Kidney (tissue), 14 donors: Measurements from ENCODE around the gene CCDC85C. TPM values are rescaled to one million over a fixed set of nuclear protein-coding genes. Genes with fewer than 3 reads are reported as not detected.

Source experiments
- DNase-seq, 5 donors: peaks; one replicate each; pipeline ENCODE4 v3.0.0-alpha.2; 2013 to 2020
- FAIRE-seq: peaks from 2 replicates; lab custom pipeline; 2012; peaks lifted over from hg19 to GRCh38; lab: Jason Lieb, UNC
- H3K27ac ChIP-seq, 2 donors: one replicate each; pipeline ENCODE4 v1.7.0; 2013; ENCODE audit warnings: low read depth in 2 of 2, low read length in 2 of 2, inconsistent platforms in 1 of 2
- H3K27me3 ChIP-seq: one replicate; pipeline ENCODE4 v1.7.1; 2013; ENCODE audit warnings: low read length, inconsistent platforms; ENCODE audit not compliant: control insufficient read depth, insufficient read depth
- H3K36me3 ChIP-seq, 3 donors: one replicate each; pipeline versions ENCODE4 v1.7.0 to v1.7.1; 2013; ENCODE audit warnings: low read length in 3 of 3, control low read depth in 1 of 3, inconsistent platforms in 1 of 3; ENCODE audit not compliant: insufficient read depth in 3 of 3, control insufficient read depth in 2 of 3
- H3K4me1 ChIP-seq, 3 donors: one replicate each; pipeline versions ENCODE4 v1.7.0 to v1.7.1; 2013; ENCODE audit warnings: low read length in 3 of 3, inconsistent platforms in 1 of 3, low read depth in 1 of 3; ENCODE audit not compliant: control insufficient read depth in 2 of 3, insufficient read depth in 2 of 3
- H3K4me3 ChIP-seq, 3 donors: one replicate each; pipeline versions ENCODE4 v1.7.0 to v1.8.1; 2013; ENCODE audit warnings: low read length in 3 of 3, control low read depth in 1 of 3, inconsistent platforms in 1 of 3
- H3K9ac ChIP-seq, 3 donors: one replicate each; pipeline versions ENCODE4 v1.7.0 to v1.7.1; 2013; ENCODE audit warnings: low read length in 3 of 3, control low read depth in 1 of 3, inconsistent platforms in 1 of 3
- H3K9me3 ChIP-seq, 3 donors: one replicate each; pipeline versions ENCODE4 v1.7.0 to v1.7.1; 2013; ENCODE audit warnings: low read length in 3 of 3, control low read depth in 1 of 3, inconsistent platforms in 1 of 3; ENCODE audit not compliant: control insufficient read depth in 2 of 3, insufficient read depth in 1 of 3
- CTCF ChIP-seq: IDR thresholded peaks from 3 replicates; pipeline ENCODE4 v1.5.1; 2012; ENCODE audit warnings: mild to moderate bottlenecking, moderate library complexity, borderline replicate concordance; ENCODE audit not compliant: insufficient read depth; ENCODE audit errors: extremely low read depth
- intact Hi-C: fragments of 100-400 bp; cut with DNase I; formaldehyde crosslinking; loops from one replicate; pipeline ENCODE4 v1.11.1; 2022
- polyA plus RNA-seq: library from polyadenylated mRNA; stranded (reverse); fragments of 350-450 nt; fragmentation: Illumina TruSeq; extraction: RNeasy Lipid Tissue Mini Kit (QIAGEN cat#74804); gene quantifications from one replicate; pipeline ENCODE4 v1.2.3, GENCODE V29; 2014; ENCODE audit warnings: low read depth, low replicate concordance; ENCODE audit not compliant: insufficient read depth
- total RNA-seq: library from RNA; stranded (reverse); fragmentation: NEBNext Ultra II Directional; extraction: Animal tissue kit (Norgen Biotek cat#: 25700); gene quantifications from one replicate; pipeline ENCODE4 v1.2.1, GENCODE V29; 2021
- donor health status: control.
- donor health status: control.
- donor health status: control.
- donor health status: control.
- donor health status: control.
- donor health status: DM: yes; HTN: yes; CAD: no.
- donor health status: Normal renal cell carcinoma (clear cell type).

CCDC85C gene
- total and polyA plus RNA-seq, 2 donors from 2014 or later, result 14.7 to 21.4 TPM

- Histone ChIP-seq H3K4me3 (no peak overlapping the region), H3K36me3 (no peaks in the 10 kb centered on the region), H3K4me1 (peaks cover 0 to 11% (median 8%) of the 10 kb centered on the region in 3 donors), H3K9me3 (no peaks in the 10 kb centered on the region), H3K27me3 (no peaks in the 10 kb centered on the region), H3K9ac (no peak overlapping the region), H3K27ac (no peak overlapping the region)
- intact Hi-C loops, result no loop called here
- DNase-seq (no peak), FAIRE-seq (no peak)
- no peak for TF ChIP-seq CTCF
These were observed 65.3 kb downstream of the CCDC85C start for GRCh38 chr14:99538733-99539132.

GRCh38 chr14:99538275-99538674, 65.7 kb downstream of the CCDC85C start:
- H3K4me1 ChIP-seq, result peaks cover 0 to 11% (median 8%) of the 10 kb centered on the region in 3 donors
- no peaks in the 10 kb centered on the region for H3K27me3 ChIP-seq
- no peak for TF ChIP-seq CTCF

GRCh38 chr14:99537399-99537798, 66.6 kb downstream of the CCDC85C start:
- Histone ChIP-seq H3K4me3 (no peak overlapping the region), H3K27me3 (no peaks in the 10 kb centered on the region), H3K36me3 (no peaks in the 10 kb centered on the region), H3K27ac (no peak overlapping the region), H3K9me3 (no peaks in the 10 kb centered on the region), H3K4me1 (peaks cover 0 to 11% (median 8%) of the 10 kb centered on the region in 3 donors), H3K9ac (no peak overlapping the region)
- TF ChIP-seq CTCF, result no peak
- FAIRE-seq (no peak), DNase-seq (no peak)
- intact Hi-C loops, result no loop called here

More at GRCh38 chr14:99538275-99538674, 65.7 kb downstream of the CCDC85C start:
- DNase-seq (peak in 1 of 5 donors; percentile 61), FAIRE-seq (no peak)
- Histone ChIP-seq H3K4me3 (no peak overlapping the region), H3K9ac (no peak overlapping the region), H3K9me3 (no peaks in the 10 kb centered on the region), H3K36me3 (no peaks in the 10 kb centered on the region), H3K27ac (no peak overlapping the region)
- intact Hi-C loops, result no loop called here
